HEK293 (cell line): ENCODE data around the gene GATAD2A.

ENCODE experiments used
- CTCF ChIA-PET: fragments of 350-600 bp; formaldehyde crosslinking; extraction: SDS; loops from one replicate; lab custom pipeline; 2021; ENCODE audit warnings: antibody characterized with exemption; lab: Yijun Ruan, JAX
- POLR2A ChIA-PET: fragments of 300-600 bp; formaldehyde crosslinking; extraction: SDS; loops from one replicate; lab custom pipeline; 2020; ENCODE audit warnings: antibody characterized with exemption, inconsistent platforms; lab: Yijun Ruan, JAX
- H3K27ac ChIP-seq: fragments of 200-500 bp; sonication (Bioruptor generic); 2 replicates; pipeline ENCODE4 v1.5.1; 2014; ENCODE audit warnings: low read depth, low read length, control low read depth, inconsistent platforms; ENCODE audit errors: extremely low read depth
- H3K36me3 ChIP-seq, 2 experiments: fragments of 200-500 bp in 1 of 2; sonication (Bioruptor generic) in 1 of 2; 1 replicate in 1 of 2; 2 replicates in 1 of 2; pipeline ENCODE4 v1.5.1; 2014 to 2017; ENCODE audit warnings: inconsistent platforms in 2 of 2, low read length in 2 of 2; ENCODE audit not compliant: control insufficient read depth in 2 of 2, insufficient read depth in 1 of 2
- H3K4me1 ChIP-seq: fragments of 200-500 bp; sonication (Bioruptor generic); 2 replicates; pipeline ENCODE4 v1.5.1; 2014; ENCODE audit warnings: mild to moderate bottlenecking, low read length, inconsistent platforms; ENCODE audit not compliant: control insufficient read depth, insufficient read depth
- H3K4me3 ChIP-seq: 2 replicates; pipeline ENCODE4 v1.5.1; 2011; ENCODE audit warnings: low read depth, mild to moderate bottlenecking, control low read depth, low read length, moderate library complexity
- H3K9me3 ChIP-seq: fragments of 200-500 bp; sonication (Bioruptor generic); 2 replicates; pipeline ENCODE4 v1.5.1; 2014; ENCODE audit warnings: low read depth, low read length, inconsistent platforms; ENCODE audit not compliant: control insufficient read depth, insufficient read depth
- GLIS1 ChIP-seq: fragments of 450-650 bp; formaldehyde crosslinking; IDR thresholded peaks from 2 replicates; pipeline ENCODE4 v1.5.1; 2016; ENCODE audit warnings: missing biosample characterization, missing genetic modification characterization
- PRDM1 ChIP-seq: fragments of 450-650 bp; formaldehyde crosslinking; IDR thresholded peaks from 2 replicates; pipeline ENCODE4; 2016; ENCODE audit warnings: missing biosample characterization, missing genetic modification characterization
- YY2 ChIP-seq: fragments of 450-650 bp; formaldehyde crosslinking; IDR thresholded peaks from 2 replicates; pipeline ENCODE4 v1.5.1; 2016; ENCODE audit warnings: missing biosample characterization, missing genetic modification characterization
- ZBTB8A ChIP-seq: fragments of 450-650 bp; formaldehyde crosslinking; IDR thresholded peaks from 2 replicates; pipeline ENCODE4 v1.5.1; 2016; ENCODE audit warnings: missing biosample characterization, missing genetic modification characterization
- ZFP41 ChIP-seq: fragments of 450-650 bp; formaldehyde crosslinking; IDR thresholded peaks from 2 replicates; pipeline ENCODE4 v1.5.1; 2016; ENCODE audit warnings: missing biosample characterization, missing genetic modification characterization, borderline replicate concordance
- ZNF138 ChIP-seq: fragments of 450-650 bp; formaldehyde crosslinking; IDR thresholded peaks from 2 replicates; pipeline ENCODE4 v1.5.1; 2016; ENCODE audit warnings: missing biosample characterization, missing genetic modification characterization, borderline replicate concordance
- ZNF146 ChIP-seq: fragments of 450-650 bp; formaldehyde crosslinking; IDR thresholded peaks from 2 replicates; pipeline ENCODE4 v1.5.1; 2016; ENCODE audit warnings: missing biosample characterization, missing genetic modification characterization
- ZNF18 ChIP-seq: fragments of 450-650 bp; formaldehyde crosslinking; IDR thresholded peaks from 2 replicates; pipeline ENCODE4 v1.5.1; 2016; ENCODE audit warnings: missing biosample characterization, missing genetic modification characterization
- ZNF211 ChIP-seq: fragments of 450-650 bp; formaldehyde crosslinking; IDR thresholded peaks from 2 replicates; pipeline ENCODE4 v1.5.1; 2016; ENCODE audit warnings: low read depth, missing biosample characterization, missing genetic modification characterization
- ZNF280D ChIP-seq: fragments of 450-650 bp; formaldehyde crosslinking; IDR thresholded peaks from 2 replicates; pipeline ENCODE4 v1.5.1; 2016; ENCODE audit warnings: missing biosample characterization, missing genetic modification characterization
- ZNF394 ChIP-seq: fragments of 450-650 bp; formaldehyde crosslinking; IDR thresholded peaks from 2 replicates; pipeline ENCODE4 v1.5.1; 2016; ENCODE audit warnings: missing biosample characterization, missing genetic modification characterization, mild to moderate bottlenecking, moderate library complexity, borderline replicate concordance
- ZNF48 ChIP-seq: fragments of 450-650 bp; formaldehyde crosslinking; IDR thresholded peaks from 2 replicates; pipeline ENCODE4 v1.5.1; 2016; ENCODE audit warnings: missing biosample characterization, missing genetic modification characterization
- ZNF513 ChIP-seq: fragments of 450-650 bp; IDR thresholded peaks from 2 replicates; pipeline ENCODE4 v1.5.1; 2018; ENCODE audit warnings: missing biosample characterization, missing genetic modification characterization
- ZNF623 ChIP-seq: fragments of 450-650 bp; formaldehyde crosslinking; IDR thresholded peaks from 2 replicates; pipeline ENCODE4 v1.5.1; 2016; ENCODE audit warnings: missing biosample characterization, missing genetic modification characterization
- ZNF626 ChIP-seq: fragments of 450-650 bp; sonication (Bioruptor Pico); formaldehyde crosslinking; IDR thresholded peaks from 2 replicates; pipeline ENCODE4 v1.5.1; 2018; ENCODE audit warnings: missing biosample characterization, missing genetic modification characterization, inconsistent platforms
- ZSCAN18 ChIP-seq: fragments of 450-650 bp; formaldehyde crosslinking; IDR thresholded peaks from 2 replicates; pipeline ENCODE4 v1.5.1; 2016; ENCODE audit warnings: missing biosample characterization, missing genetic modification characterization

The GATAD2A gene

GRCh38 chr19:19445911-19446361, 40.5 kb downstream of the GATAD2A start:
- Histone ChIP-seq H3K4me3 (no peak overlapping the region), H3K27ac (no peak overlapping the region)
- CTCF ChIA-PET, result interaction anchor here (0.6 to 0.9 kb wide), 2 partner anchors 14 to 39 kb away, joined by 3 read pairs; no protein-coding TSS in a partner anchor
- TF ChIP-seq PRDM1, result peak; percentile 90
- TF ChIP-seq ZSCAN18 (tag by site-specific recombination), result no peak
- TF ChIP-seq, all 188 proteins: peak for 1
- peaks cover 0 to 8% of the 10 kb centered on the region in 2 experiments; a peak in 1 of 3 replicates for H3K36me3 ChIP-seq
- no peaks in the 10 kb centered on the region for H3K9me3 ChIP-seq
- 0 out of 2 replicates have a peak, but pooled peaks cover 9% of the 10 kb centered on the region for H3K4me1 ChIP-seq
- POLR2A ChIA-PET, result no interaction called here

GRCh38 chr19:19446655-19447437, 41.4 kb downstream of the GATAD2A start:
- TF ChIP-seq ZNF623, result peak; percentile 94
- no peak for TF ChIP-seq ZNF48 (tag by site-specific recombination)
- TF ChIP-seq ZNF394 (tag by site-specific recombination), result no peak
- TF ChIP-seq GLIS1 (tag by site-specific recombination), result 0 out of 2 replicates have a peak, but pooled peaks have one; percentile 15
- TF ChIP-seq ZNF280D (tag by site-specific recombination), result no peak
- CTCF ChIA-PET, result no interaction called here
- POLR2A ChIA-PET, result interaction anchor here (1.3 kb wide), 1 partner anchor 42 kb away, joined by 7 read pairs; the partner anchor contains the start of gene GATAD2A
- no peak overlapping the region for H3K27ac ChIP-seq
- peaks cover 0 to 8% of the 10 kb centered on the region in 2 experiments; a peak in 1 of 3 replicates for H3K36me3 ChIP-seq
- 0 out of 2 replicates have a peak, but pooled peaks cover 9% of the 10 kb centered on the region for H3K4me1 ChIP-seq
- H3K4me3 ChIP-seq, result no peak overlapping the region
- no peaks in the 10 kb centered on the region for H3K9me3 ChIP-seq

GRCh38 chr19:19447536-19448237, 42.2 kb downstream of the GATAD2A start:
- Histone ChIP-seq H3K27ac (no peak overlapping the region), H3K4me1 (0 out of 2 replicates have a peak, but pooled peaks cover 9% of the 10 kb centered on the region), H3K9me3 (no peaks in the 10 kb centered on the region), H3K36me3 (peaks cover 0 to 8% of the 10 kb centered on the region in 2 experiments; a peak in 1 of 3 replicates), H3K4me3 (no peak overlapping the region)
- CTCF ChIA-PET, result interaction anchor here (0.5 kb wide), 1 partner anchor 23 kb away, joined by 4 read pairs; no protein-coding TSS in a partner anchor
- TF ChIP-seq ZBTB8A, result no peak
- TF ChIP-seq ZNF18 (tag by site-specific recombination), result no peak
- no peak for TF ChIP-seq ZNF146 (tag by site-specific recombination)
- TF ChIP-seq ZNF211 (tag by site-specific recombination), result no peak
- no peak for TF ChIP-seq ZNF626
- TF ChIP-seq ZFP41 (tag by site-specific recombination), result no peak
- TF ChIP-seq ZNF138 (tag by site-specific recombination), result no peak
- no peak for TF ChIP-seq ZNF513 (tag by site-specific recombination)
- no peak for TF ChIP-seq YY2 (tag by site-specific recombination)
- POLR2A ChIA-PET, result interaction anchor here (1.3 kb wide), 1 partner anchor 42 kb away, joined by 7 read pairs; the partner anchor contains the start of gene GATAD2A
